Germinal center (tissue), 1 donor: ENCODE data around the gene MYO9A.
A peak's percentile ranks its signal among the peaks of the same experiment; 100 is the strongest.
"Not testable (repeated sequence)": the region's sequence is repeated elsewhere in the genome, so short reads cannot be mapped to it uniquely, and the experiment has no call there.

Experiments
- DNase-seq: peaks from one replicate; pipeline ENCODE4 v3.0.0; 2012; ENCODE audit warnings: mixed read lengths, low spot score

Gene MYO9A

GRCh38 chr15:72140088-72140487 is 22.1 kb upstream of the MYO9A start:
- DNase-seq: no peak

DNA sequence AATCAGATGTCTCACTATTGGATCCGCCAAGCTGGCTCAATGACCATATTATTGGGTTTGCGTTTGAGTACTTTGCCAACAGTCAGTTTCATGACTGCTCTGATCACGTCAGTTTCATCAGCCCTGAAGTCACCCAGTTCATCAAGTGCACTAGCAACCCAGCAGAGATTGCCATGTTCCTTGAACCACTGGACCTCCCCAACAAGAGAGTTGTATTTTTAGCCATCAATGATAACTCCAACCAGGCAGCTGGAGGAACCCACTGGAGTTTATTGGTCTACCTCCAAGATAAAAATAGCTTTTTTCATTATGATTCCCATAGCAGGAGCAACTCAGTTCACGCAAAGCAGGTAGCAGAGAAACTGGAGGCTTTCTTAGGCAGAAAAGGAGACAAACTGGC is 21.7 kb upstream of the MYO9A start:
- DNase-seq: no peak

DNA sequence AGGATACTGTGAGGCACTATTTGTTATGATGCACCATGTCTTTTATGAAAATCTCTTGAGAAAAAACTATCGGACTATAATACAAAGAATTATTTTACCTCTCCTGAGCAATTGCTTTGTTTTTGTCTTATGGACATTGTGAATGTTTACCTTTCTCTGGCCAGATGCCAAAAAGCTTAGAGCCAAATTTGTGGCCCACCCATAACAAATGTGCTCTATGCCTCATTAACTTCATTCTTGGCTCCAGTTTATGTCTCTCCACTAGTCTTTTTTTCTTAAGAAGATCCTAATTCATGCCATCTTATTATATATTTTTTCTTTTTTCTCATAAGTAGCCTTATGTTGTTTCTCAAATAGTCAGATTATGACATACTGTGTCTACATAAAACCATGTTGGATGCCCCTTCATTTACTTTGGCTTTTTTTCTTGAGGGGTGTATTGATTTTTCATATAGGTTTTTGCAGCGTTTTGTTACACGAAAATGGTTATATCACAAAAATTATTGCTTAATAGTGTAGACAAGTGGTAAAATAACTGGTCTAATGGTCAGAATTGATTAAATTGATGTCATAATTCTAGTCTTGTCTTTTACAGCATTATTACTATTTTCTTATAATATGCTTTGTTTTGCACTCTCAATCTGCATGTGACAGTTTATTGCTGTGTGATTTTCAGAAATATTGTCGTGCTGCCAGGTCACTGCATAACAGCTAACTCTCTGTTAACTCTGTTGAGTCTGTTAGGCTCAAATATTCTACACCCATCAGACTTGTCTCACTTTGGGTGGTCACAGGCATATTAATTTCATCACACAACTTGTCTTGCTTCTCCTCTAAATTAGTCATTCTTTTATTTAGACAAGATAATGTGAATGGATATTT is 18.5 kb upstream of the MYO9A start:
- DNase-seq: no peak

- DNase-seq: no peak
Measured at GRCh38 chr15:72135719-72136118, 17.8 kb upstream of the MYO9A start.

DNA sequence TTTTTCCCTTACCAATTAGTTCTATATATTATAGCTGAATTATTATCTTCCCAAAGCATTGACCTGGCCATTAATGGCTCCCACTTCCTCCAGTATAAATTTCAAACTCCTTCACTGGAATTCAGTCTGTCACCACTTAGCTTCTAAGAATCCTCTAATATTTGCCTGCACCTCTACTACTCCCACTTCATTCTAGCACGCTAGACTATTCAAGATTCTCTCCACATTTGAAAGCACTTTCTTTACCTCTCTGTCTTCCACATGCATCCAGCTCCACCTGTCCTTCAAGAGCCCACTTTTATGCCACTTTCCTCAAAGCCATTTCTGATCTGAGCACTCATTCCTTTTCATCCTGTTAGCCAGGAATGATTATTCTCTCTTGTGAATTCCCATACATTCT is 15.3 kb upstream of the MYO9A start:
- DNase-seq: no peak

DNA sequence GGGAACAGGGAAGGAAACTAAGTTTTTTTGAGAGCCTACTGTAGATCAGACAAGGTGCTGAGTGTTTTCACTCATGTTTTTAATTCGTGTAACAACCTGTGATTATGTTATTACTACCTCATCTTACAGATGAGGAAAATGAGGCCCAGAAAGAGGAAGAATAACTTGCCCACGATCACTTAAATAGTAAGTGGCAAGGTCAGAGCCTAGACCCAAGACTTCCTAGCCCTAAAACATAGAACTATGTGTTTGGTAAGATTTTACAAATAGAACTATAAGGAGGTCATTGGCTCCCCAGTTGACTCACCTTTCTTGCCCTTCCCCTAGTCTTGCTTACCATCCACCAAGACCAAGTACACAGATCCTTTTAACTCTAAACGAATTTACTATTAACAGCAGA is 14.0 kb upstream of the MYO9A start:
- DNase-seq: no peak

DNA sequence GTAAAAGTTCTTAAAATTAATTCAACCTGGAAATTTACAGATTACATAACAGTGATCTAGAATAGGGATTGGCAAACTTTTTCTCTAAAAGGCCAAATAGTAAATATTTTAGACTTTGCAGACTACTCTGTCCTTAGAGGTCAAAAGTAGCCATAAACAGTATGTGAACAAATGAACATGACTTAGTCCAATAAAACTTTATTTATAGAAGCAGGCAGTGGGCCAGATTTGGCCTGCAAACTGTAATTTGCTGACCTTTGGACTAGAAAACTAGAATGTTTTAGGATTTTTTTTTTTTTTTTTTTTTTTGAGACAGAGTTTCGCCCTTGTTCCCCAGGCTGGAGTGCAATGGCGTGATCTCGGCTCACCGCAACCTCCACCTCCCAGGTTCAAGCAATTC is 12.3 kb upstream of the MYO9A start:
- no peak for DNase-seq

GRCh38 chr15:72128359-72128758 is 10.4 kb upstream of the MYO9A start:
- no peak for DNase-seq

DNA sequence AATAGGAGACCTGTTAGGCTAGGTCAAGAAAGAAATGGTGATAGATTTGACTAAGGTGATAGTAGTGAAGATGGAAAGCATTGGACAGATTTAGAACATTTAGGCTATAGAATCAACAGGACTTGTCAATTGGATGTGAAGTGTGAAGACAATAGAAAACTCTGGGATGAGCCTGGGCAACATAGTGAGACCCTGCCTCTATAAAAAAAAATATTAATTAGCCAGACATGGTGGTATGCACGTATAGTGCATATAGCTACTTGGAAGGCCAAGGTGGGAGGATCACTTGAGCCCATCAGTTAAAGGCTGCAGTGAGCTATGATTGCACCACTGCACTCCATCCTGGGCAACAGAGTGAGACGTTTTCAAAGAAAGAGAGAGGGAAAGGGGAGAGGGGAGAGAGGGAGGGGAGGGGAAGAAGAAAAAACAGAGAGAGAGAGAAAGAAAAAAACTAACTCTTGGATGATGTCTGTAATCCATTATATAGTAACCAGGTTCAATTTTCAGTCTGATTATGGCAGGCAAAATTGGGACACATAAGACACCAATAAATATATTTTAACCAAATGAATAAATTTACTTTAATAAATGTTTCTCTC is 9.9 kb upstream of the MYO9A start:
- no peak for DNase-seq

DNA sequence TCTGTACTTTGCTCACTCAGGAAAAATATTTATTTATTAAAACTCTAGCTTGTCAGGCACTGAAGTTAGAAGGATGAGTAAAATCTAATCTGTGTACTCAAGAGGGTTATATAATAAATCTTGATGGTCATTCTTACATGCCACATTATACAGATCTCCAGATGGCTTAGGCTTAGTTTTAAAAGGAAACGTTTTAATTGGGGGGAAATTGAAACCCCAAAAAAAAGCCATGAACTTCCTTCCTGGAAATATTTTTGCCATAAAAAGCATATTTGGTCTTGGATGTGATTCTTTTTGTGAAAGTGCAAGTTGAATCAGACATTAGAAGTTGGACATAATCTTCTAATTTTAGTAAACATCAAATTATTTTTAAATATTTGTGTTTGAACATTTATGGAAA is 6.3 kb upstream of the MYO9A start:
- no peak for DNase-seq

DNA sequence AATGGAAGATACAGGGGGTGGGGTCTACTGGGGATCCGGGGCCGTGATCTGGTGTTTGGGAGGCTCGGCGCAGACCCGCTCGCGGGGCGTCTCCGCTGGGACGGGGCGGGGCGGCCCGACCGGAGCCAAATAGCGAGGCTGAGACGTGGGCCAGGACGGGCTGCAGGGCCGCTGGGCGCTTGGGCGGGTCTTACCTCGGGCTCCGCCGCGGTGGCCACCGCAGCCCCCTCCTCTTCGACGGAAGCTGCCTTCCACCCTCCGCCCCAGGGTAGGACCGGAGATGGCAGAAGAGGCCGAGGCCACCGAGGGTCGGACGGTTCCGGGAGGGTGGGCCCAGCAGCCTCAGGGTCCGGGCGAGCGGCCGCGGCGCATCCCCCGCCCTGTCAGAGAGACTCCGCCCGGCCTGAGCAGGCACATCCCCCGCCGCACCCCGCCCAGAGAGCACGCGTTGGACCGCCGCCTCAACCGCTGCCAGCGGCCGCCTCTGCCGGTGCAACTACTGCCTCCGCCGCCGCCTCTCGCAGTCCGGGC is 399 bp downstream of the MYO9A start:
- peak; percentile 76 for DNase-seq

- peak; percentile 19 for DNase-seq
Measured at GRCh38 chr15:72116731-72117485, 1.0 kb downstream of the MYO9A start.

DNA sequence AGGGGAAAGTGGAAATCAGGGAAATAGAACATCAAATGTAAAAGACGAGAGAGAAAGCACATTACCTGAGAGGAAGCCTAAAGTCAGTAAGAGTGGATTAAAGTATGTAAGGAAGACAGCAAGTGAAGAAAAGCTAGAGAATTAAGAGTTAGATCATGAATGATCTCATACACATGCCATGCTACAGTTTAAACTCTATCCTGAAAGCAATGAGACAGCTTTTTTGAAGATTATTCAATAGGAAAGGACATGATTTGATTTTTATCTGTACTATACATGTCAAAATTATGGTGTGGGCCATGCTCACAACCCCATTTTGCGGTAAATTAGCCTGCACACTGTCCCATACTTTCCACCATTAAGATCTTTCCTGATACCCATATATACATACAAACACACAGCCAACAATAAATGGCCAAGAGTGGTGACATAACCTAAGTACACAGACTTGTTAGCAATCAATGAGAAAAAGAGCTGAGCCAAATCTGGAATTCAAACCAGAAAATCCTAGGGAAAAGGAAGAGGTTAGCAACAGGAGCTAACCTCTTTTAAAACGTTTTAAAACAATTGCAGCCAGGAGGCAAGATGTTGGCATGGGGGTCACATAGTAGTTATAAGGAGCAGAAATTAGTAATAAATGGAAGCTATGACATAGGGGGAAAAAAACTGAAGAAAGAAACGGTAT is 4.5 kb downstream of the MYO9A start:
- no peak for DNase-seq

GRCh38 chr15:72112805-72113204 is 5.1 kb downstream of the MYO9A start:
- no peak for DNase-seq

DNA sequence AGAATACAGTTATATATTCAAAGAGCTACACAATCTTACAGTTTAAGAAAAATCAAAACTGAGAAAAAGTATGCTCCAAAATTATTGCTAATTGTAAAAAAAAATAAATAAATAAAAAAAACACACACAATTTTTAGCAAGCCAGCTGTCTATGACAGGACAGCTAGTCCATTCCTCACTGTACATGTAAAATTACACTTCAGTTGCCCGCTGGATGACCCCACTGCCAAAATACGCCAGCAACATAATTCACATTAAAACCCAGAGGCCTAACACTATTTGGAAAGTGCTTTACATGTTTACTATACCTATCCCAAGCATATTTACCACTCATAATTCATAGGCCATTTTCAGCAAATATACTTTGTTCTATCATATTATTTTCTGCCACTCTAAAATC is 5.8 kb downstream of the MYO9A start:
- DNase-seq: no peak

DNA sequence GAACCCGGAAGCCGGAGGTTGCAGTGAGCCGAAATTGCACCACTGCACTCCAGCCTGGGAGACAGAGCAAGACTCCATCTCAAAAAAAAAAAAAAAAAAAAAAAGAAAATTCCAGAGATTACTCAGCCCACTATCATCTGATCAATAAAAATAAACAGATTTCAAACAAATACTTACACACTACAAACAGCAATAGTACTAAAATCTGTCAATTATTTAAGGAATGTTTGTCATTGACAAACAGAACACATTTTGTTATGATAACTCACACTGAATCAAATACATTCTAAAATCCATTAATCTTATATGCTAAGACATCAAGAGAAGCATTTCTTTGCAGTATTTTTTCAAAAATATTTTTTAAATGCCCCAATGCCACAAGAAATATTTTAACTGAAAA is 7.6 kb downstream of the MYO9A start:
- DNase-seq: no peak

DNA sequence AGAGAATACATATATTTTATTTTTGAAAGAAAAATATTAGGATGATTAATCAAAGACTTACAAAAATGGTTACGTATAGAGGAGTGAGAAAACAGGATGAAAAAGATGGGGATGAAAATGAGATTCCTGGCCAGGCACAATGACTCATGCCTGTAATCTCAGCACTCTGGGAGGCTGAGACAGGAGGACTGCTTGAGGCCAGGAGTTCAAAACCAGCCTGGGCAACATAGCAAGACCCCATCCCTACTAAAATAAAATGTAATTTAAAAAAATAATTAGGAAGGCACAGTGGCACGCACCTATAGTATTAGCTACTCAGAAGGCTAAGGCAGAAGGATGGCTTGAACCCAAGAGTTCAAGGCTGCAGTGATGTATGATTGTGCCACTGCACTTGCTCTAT is 11.9 kb downstream of the MYO9A start:
- no peak for DNase-seq

DNA sequence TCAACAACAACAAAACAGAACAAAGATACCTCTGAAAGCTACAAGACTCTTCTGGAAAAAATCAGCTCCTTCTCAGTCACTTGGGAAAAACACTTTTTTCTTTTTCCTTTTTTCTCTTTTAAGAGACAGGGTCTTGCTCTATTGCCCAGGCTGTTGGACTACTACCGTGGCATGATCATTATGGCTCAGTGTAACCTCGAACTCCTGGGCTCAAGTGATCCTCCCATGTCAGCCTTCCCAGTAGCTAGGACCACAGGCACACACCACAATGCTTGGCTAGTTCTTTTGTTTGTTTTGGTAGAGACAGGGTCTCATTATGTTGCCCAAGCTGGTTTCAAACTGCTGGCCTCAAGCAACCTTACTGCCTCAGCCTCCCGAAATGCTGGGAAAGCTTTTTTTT is 12.8 kb downstream of the MYO9A start:
- no peak for DNase-seq

DNA sequence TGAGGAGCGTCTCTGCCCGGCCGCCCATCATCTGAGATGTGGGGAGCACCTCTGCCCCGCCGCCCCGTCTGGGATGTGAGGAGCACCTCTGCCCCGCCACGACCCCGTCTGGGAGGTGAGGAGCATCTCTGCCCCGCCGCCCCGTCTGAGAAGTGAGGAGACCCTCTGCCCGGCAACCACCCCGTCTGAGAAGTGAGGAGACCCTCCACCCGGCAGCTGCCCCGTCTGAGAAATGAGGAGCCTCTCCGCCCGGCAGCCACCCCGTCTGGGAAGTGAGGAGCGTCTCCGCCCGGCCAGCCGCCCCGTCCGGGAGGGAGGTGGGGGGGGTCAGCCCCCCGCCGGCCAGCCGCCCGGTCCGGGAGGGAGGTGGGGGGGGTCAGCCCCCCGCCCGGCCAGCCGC is 17.4 kb downstream of the MYO9A start:
- DNase-seq: not testable (repeated sequence)

- DNase-seq: no peak
Measured at GRCh38 chr15:72099155-72099554, 18.8 kb downstream of the MYO9A start.

GRCh38 chr15:72098040-72098439 is 19.9 kb downstream of the MYO9A start:
- no peak for DNase-seq

- DNase-seq: no peak
Measured at GRCh38 chr15:72096796-72097195, 21.2 kb downstream of the MYO9A start.
